HG03571 (cell line): Measurements from ENCODE around the gene DNM2.
"Not testable (repeated sequence)": the region's sequence is repeated elsewhere in the genome, so short reads cannot be mapped to it uniquely, and the experiment has no call there.

Experiments
- ATAC-seq: cut with Tn5 transposase; IDR thresholded peaks from one replicate; pipeline ENCODE4 v1.9.1; 2021; ENCODE audit not compliant: unreplicated experiment

The DNM2 gene

DNA sequence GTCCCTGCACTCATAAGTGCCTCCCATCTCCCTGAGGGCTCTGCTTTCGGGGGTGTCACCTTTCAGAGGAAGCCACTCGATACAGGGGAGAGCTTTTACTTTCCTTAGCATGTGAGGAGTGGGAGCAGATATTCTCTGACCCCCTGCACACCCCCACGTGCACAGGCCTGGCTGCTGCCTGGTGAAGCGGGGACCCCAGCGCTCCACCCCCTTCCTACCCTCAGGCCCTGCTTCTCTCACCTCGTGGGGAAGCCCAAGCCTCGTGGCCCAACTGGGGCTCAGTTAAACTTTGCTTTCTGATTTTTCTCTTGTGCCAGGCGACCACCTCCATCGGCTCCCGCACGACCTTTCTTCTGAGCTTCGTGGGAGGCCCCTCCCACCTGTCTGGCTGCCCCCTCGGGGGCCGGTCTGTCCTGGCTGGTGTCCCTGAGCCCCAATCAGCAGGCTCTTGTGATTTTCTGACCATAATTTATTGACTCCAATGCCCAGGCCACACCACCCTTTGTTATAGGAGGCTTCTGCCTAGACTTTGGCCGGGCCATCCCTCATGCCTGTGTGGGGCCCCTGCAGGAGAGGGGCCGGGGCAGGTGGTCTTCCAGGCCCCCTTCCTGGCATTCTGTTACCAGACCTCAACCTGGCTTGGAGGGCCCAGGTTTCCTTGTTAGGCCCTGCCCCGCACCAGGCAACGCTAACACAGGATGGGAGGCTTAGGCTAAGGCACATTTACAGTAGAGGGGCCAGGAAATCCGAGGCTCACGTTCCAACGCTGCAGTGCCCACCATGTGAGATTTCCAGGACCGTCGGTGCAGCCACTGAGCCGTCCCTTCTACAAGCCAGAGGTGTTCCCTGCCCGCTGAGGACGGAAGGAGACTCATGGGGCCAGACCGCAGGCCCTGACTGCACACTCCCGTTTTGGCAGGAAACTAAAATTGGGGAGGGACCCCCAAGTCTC lies 114.4 kb downstream of the DNM2 start:
- no peak for ATAC-seq

DNA sequence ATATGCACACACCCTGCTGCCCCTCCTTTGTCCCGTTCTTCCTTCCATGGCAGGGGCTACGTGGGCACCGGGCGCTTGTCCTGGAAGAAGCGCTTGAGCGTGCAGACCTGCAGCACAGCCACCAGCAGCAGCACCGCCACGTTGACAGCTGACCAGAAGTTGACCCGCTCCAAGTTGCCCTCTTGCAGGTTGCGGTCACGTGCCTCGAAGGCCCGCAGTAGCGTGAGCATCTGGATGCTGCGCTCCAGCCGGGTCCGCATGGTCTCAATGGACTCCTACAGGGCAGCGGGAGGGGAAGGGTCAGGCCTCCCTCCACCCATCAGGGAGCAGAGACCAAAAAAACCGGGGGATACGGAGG lies 115.0 kb downstream of the DNM2 start:
- no peak for ATAC-seq

DNA sequence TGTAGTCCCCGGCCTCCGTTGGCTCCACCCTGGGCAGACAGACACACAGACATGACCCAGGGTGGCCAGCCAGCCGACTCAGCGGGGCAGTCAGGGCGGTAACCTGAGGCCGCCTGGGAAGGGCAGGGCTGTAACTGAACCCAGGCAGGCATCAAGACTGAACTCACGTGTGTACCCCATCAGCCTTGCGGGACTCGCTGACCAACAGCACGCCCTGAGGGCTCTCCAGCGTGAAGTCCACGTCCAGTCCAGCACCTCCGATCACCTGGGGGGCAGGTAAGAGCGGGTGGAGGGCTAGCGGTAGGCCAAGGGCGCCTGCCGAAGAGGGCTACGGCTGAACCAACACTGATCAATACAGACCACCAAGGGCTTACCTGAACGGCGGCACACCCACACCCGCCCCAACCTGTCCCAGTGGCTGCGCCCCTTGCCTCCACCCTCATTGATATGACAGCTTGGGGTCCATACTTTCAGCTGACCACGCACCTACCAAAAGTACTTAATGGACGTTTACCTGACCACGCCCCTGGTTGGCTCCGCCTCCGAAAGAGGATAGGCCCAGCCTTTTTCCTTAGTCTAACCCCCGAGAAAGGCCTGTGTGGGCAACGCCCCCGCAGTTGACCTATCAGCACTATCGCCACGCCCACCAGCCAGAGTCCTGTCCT lies 117.3 kb downstream of the DNM2 start:
- no peak for ATAC-seq

DNA sequence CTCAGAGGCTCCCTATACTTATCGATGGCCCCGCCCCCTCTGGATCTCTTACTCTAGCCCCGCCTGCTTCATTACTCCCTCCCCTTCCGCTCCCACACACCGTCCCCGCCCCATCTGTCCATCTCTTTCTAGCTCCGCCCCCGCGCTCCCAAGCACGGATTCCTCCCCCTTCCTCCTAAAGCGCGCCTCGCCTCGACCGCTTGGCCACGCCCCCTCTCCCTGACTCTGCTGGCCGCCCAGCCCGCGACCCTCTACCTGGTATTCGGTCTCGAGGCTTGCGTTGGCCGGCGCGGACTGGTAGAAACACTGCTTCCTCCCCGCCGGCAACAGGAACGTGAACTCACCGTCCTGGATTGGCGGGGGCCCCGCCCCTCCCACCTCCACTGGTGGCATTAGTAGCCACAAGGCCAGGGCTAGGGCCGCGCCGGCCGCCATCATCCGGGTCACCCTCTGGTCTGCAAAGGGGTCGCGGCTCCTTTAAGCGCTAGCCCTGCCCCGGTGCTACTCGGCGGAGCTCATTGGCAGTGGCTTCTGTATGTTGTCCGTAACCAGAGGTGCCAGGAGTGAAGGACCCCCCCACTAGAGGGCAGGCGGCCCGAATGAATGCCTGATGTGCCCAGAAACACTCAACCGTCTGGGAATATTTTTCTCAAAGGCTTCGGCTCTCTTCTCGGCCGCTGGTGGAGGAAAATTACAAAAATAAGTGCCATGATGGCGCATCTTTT lies 118.0 kb downstream of the DNM2 start, which contains the start of gene TMED1:
TMED1 (minus strand) TSS at position 459 of the 725 bp plus-strand sequence; CDS start at position 438, 21 bp downstream.
- ATAC-seq, result peak; percentile 68

DNA sequence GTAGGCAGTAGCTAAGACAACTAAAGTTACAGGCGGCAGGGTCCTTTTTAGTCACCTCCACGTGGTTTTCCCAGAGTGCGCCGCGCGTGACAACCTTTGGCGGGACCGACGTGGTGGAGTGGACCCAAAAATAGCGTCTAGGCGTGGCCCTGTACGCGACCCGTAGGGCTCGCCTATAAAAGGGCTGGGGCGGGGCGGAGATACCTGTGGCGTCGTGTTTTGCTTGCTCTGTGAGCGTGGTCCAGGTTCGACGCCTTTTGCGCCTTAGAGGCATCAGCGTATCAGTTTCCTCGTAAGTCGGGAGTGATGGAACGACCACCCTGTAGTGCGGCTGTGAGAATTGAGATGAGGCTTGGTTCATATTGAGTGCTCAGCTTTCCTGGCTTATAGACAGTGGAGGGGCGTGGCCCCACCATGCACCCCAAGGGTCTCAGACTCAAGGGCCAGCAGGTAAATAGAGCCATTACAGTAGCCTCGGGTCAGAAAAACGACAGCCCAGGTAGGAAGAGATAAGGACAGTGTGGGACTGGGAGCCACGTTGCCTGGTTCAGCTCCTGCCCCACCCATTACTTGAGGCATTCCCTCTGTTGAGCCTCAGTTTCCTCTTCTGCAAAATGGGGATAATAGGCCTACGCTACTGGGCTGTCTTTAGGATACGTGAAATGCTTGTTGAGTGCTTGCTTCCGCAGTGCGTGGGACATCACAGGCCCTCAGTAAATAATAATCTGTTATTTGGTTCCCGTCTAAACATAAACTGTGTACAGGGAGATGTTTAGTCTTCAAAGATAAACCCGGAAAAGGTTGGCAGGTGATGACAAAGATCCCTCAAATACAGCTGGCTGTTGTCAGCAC lies 118.8 kb downstream of the DNM2 start:
- peak; percentile 13 for ATAC-seq

DNA sequence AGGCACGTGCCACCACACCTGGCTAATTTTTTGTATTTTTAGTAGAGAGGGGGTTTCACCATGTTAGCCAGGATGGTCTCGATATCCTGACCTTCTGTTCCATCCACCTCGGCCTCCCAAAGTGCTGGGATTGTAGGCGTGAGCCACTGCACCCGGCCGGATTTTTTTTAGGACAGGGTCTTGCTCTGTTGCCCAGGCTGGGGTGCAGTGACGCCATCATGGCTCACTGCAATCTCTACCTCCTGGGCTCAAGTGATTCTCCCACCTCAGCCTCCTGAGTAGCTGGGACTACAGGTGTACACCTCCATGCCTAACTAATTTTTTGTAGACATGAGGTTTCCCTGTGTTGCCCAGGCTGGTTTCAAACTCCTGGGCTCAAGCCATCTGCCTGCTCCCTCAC lies 119.8 kb downstream of the DNM2 start:
- ATAC-seq, result not testable (repeated sequence)

DNA sequence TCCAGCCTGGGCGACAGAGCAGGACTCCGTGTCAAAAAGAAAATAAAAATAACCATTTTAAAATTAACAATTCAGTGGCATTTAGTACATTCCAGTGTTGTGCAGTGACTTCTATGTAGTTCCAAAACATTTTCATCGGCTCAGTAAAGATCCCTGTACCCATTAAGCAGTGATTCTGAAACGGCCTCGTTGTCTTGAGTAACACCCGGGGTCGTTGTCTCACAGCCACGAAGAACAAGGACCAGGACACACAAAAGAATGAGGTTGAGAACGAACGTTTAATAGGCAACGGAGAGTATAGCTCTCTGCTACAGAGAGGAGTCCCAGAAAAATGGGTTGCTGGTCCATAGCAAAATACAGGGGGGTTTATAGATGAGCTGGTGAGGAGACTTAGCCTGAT lies 120.5 kb downstream of the DNM2 start:
- ATAC-seq, result no peak

DNA sequence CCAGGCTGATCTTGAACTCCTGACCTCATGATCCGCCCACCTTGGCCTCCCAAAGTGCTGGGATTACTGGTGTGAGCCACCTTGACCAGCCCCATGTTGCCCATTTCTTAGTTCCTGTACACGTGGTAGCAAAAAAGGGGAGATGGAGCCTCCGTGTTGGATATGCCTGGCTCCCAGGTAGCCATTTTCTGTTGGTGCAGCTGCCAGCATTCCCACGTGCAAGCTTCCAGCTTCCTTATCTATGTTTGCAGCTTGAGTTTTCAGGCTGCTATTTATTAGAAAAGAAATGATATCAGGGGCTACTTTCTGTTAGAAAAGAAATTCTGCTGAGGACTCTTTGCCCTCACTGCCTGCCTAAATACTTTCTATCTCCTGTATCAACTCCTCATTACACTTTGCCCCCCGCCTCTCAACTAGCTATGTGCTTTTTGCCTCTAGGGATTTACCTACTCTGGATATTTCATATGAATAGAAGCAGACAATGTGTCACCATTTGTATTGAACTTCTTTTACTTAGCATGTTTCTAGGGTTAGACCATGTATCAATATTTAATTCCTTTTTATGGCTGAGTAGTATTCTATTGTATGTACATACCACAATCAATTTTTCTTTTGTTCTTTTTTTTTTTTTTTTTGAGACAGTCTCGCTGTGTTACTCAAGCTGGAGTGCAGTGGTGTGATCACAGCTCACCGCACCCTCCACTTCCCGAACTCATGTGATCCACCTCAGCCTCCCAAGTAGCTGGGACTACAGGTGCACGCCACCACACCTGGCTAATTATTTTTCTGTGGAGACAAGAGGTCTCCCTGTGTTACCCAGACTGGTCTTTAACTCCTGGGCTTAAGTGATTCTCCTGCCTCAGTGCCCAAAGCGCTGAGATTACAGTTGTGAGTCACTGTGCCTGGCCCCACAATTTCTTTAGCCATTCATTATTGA lies 121.5 kb downstream of the DNM2 start:
- no peak for ATAC-seq

DNA sequence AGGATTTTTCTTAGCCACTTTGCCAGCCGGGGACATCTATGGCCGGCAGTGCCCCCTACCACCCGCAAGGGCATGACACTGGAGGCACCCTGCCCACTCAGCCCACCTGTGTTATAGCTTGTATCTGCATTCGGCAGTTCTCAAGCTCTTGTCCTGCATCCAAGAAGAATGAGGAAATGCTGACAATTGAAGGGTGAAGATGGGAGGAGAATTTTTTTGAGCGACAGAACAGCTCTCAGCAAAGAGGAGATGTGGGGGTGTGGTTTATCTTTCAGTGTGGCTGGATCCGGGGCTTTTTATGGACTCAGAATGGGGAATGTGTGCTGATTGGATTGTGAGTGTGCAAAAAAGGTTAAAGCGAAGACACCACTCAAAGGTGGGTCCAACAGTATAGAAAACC lies 124.9 kb downstream of the DNM2 start:
- ATAC-seq, result no peak

DNA sequence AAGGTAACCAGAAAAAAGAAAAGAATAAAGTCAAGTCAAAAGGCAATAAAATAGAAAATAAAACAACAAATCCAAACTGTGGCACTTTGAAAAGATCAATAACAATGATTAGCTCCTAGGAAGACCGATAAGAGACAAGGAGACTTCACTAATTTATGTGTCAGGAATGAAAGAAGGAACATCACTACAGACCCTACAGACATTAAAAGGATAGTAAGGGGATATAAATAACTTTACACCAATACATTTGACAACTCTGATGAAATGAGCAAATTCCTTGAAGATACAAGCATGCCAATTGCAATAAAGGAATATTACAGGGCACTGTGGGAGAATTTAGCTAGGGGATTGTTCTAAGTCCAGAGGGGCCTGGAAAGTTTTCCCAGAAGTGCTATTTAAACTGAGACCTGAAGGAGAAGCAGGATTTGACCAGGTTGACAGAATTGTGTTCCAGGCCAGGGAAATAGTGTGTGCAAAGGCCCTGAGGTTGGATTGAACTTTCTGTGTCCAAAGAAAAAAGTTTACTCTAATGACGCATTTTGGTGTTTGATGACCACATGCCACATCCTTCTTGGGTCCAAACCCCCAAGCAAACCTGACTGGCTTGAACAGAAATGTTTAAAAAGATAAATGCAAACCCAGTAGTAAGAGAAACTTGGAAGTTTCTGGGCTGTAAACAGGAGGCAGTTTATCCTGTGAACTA lies 128.8 kb downstream of the DNM2 start:
- no peak for ATAC-seq

DNA sequence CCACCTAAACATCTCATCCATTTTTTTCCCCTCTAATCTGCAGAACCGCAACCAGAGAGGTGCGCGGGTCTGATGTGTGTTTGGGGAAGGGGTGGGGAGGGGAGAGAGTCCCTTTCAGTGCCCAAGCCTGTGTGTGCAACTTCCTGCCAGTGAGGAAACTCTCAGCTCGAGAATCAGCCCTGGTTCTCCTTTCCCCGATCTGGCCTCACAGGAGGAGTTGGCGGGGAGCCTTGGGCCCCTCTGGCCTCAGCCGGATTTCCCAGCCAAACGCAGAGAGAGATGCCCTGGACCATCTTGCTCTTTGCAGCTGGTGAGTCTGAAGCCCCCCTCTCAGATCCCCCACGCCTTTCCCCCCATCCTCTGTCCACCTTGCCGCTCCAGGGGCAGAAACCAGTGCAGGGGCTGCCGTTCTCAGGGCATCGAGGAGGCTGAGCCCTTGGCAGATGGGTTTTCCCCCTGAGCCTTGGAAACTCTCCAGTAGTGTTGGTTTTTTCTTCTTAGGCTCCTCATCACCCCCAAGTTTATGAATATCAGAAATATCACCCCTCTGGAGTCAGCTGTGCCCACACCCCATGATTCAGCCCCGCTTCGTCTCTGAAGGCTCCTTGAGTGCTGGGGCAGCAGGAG lies 130.5 kb downstream of the DNM2 start, which contains the start of gene C19orf38:
C19orf38 (plus strand) TSS at position 186 of the 627 bp plus-strand sequence; CDS start at position 280, 94 bp downstream.
- no peak for ATAC-seq

DNA sequence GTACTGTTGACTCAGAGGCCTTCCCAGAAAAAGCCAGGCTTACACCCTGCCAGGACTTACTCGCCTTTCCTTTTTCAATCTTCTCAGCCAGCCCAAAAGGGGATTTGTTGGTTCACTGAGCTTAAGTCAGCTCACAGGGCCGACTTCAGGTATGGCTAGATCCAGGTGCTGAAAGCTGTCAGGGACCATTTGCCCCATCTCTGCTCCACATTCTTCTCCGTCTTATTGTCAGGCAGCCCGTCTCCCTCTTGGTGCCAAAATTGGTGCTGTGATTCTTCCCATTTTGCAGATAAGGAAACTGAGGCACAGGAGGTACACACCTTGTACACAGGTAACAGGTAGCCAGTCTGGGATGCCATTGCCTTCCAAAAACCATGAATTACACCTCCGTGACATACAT lies 132.8 kb downstream of the DNM2 start:
- no peak for ATAC-seq

DNA sequence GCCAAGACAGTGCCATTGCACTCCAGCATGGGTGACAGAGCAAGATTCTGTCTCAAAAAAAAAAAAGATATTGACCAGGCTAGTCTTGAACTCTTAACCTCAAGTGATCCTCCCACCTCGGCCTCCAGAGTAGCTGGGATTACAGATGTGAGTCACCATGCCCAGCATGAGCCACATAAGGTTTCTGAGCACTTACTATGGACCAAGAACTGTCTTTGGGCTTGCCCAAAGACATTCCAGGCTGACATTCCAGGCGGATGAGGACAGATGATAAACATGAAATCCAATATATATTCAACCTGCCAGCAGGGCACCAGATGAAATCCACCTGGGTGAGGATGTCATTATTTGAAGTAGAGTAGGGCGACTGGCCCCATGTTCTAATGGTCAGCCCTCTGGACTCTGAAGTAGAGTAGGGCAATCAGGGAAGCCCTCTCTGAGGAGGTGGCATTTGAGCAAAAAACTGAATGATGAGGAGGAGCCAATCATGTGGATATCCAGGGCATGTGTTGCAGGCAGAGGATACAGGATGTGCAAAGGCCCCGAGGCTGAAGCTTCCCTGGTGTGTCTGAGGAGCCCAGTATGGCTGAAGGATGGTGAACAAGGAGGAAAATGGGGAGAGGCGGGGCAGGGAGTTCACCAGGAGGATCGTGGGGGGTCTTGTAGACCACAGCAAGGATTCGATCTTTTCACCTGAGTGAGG lies 134.4 kb downstream of the DNM2 start:
- ATAC-seq, result no peak

DNA sequence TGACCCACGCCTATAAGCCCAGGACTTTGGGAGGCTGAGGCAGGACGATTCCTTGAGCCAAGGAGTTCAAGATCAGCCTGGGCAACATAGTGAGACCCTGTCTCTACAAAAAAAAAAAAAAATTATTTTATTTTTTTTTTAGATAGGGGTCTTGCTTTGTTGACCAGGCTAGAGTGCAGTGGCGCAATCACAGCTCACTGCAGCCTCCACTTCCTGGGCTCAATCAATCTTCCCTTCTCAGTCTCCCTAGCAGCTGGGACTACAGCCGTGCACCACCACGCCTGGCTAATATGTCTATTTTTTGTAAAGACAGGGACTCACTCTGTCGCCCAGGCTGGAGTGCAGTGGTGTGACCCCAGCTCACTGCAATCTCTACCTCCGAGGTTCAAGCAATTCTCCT lies 135.1 kb downstream of the DNM2 start:
- no peak for ATAC-seq

DNA sequence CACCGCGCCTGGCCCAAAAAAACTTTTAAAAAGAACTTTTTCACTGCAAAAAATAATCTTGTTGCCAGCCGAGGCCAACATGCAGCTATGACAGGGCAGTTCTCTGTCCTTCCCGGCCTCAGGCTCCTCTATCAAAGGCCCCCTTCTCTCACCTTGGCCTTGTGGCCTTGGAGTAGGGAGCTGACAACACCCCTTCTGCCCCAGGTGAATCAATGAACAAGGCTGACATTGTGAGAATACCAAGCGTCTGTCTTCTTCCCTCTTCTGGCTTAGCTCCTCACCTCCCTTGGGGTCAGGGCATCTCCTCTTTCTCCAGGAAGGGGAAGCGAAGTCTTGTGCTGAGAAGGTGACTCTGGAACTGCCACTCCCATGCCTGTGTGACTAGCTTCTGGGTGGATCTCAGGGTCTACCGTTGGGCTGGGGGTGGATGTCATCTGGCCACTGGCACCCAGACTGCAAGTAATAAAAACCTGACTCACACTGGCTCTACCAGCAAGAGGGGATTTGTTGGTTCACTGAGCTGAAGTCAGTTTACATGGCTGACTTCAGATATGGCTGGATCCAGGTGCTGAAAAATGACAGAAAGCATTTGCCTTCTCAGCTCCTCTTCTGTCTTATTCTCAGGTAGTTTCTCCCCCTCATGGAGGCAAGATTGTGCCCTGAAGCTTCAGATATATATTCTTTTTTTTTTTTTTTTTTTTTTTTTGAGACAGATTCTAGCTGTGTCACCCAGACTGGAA lies 136.6 kb downstream of the DNM2 start:
- ATAC-seq, result no peak

DNA sequence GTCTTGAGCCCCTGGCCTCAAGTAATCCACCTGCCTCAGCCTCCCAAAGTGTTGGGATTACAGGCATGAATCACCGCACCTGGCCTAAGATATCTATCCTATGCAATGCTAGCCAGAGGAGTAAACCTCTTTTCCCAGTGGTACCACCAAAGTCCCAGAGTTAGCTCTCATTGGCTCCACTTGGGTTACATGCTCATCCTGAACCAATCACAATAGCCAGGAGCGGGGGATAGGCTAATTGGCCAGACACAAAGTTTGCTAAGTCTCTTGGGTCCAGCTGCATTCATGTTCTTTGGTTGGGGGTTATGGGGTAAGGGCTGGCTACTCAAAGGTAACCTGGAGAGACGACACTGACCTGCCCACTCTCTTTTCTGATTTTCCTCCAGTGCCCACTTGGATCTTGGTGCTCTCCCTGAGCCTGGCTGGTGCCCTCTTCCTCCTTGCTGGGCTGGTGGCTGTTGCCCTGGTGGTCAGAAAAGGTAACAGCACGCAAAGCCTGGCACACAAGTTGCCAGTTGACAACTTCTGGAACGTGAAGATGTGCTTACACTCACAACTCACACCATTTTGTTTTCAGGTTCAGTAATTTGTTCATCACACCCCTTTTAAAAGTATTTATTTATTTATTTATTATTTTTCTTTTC lies 138.1 kb downstream of the DNM2 start:
- ATAC-seq, result no peak

DNA sequence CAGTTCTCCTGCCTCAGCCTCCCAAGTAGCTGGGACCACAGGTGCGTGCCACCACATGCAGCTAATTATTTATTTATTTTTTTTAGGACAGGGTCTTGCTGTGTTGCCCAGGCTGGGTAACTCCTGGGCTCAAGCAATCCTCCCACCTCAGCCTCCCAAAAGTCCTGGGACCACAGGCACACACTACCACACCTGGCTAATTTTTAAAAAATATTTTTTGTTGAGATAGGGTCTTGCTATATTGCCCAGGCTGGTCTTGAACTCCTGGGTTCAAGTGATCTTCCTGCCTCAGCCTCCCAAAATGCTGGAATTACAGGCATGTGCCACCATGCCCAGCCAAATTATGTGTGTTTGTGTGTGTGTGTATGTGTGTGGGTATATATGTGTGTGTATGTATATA lies 139.0 kb downstream of the DNM2 start:
- not testable (repeated sequence) for ATAC-seq
